NOMO-1 (cell line): ENCODE measurements around the gene RAD50.
A peak's percentile ranks its signal among the peaks of the same experiment; 100 is the strongest.
"Not testable (repeated sequence)": the region's sequence is repeated elsewhere in the genome, so short reads cannot be mapped to it uniquely, and the experiment has no call there.

Experiments
- DNase-seq, 2 experiments: peaks; one replicate each; lab custom pipeline; 2025; ENCODE audit not compliant: unreplicated experiment in 2 of 2; lab: John Stamatoyannopoulos, UW

Gene RAD50

GRCh38 chr5:132556763-132557477 lies at the start of gene RAD50:
TSS of gene RAD50 (plus strand) at chr5:132556977. CDS start at chr5:132557325, 348 bp downstream.
- DNase-seq = peak; percentile 81 to 90

GRCh38 chr5:132510076-132510475 lies 46.7 kb upstream of the RAD50 start:
- no peak for DNase-seq

- not testable (repeated sequence) for DNase-seq
Measured at GRCh38 chr5:132513618-132514336, 43.0 kb upstream of the RAD50 start.

GRCh38 chr5:132522067-132522466 lies 34.7 kb upstream of the RAD50 start:
- DNase-seq = not testable (repeated sequence)

GRCh38 chr5:132524877-132525276 lies 31.9 kb upstream of the RAD50 start:
- DNase-seq = not testable (repeated sequence)

DNA sequence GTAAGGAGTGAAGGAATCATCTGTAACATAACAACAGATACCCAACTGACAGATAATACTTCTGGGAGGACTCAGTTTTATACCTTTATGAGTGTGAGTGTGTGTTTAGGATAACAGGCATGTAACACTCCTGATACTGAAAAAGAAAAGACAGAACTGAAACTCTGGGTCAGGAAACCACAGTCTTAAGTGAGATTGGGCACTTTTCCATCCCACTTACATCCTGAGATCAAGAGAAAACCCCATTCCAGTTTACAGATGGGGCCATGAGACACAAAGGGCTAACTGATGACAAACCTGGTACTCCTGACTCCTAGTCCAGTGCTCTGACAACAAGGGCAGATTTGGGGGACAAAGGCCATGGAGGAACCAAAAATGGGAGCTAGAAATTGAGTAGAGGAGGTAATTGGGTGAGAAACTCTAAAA lies 31.5 kb upstream of the RAD50 start:
- peak in 1 of 2 experiments; percentile 69 for DNase-seq

- DNase-seq = peak; percentile 6 to 35
Measured at GRCh38 chr5:132526290-132526973, 30.3 kb upstream of the RAD50 start.

GRCh38 chr5:132526974-132527564 lies 29.7 kb upstream of the RAD50 start:
- DNase-seq = peak in 1 of 2 experiments; percentile 30

DNA sequence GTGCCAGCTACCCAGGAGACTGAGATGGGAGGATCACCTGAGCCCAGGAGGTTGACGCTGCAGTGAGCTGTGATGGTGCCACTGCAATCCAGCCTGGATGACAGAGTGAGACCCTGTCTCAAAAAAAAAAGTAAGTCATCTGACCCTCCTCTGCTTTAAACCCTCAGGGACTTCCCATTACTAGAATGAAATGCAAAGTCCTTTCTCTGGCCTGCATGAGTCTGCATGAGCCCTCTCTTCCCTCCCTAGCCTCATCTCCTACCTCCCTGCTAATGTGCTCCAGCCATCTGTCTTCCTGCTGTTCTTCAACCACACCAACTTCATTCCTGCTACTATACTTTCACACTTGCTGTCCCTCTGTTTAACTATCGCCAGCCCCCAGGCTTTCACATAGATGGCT lies 28.8 kb upstream of the RAD50 start:
- no peak for DNase-seq

DNA sequence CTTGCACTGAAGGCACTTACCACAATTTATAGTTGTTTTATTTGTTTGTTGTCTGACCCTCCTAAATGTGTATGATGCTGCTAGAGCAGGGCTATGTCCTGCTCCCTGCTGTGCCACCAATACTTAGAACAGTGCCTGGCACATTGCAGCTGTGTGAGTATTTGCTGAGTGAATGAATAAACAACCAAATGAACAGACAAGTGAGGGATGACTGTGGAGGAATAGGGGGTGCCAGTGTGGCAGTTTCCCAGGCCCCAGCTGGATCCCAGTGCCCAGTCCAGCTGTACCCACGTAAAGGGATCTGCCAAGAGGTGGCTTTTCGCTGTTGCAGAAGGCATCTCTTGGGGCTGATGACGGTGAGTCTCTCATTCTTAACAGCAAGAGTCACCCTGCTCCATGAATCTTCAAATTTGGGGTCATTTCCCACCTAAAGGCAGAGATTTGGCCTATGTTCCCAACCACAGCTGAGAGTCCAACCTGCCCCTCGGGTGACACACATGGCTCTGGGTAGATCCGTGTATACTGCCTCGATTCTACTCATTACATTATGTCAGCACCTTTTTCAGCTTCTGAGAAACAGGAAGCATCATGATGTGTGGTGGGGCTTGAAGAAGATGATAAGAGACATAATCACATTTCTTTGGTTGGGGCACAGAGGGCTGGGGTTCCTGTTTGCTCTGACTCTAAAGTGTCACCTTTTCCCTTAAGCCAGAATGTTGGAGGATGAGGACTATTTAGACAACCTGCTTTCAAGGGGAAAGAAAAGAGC lies 27.7 kb upstream of the RAD50 start:
- DNase-seq = no peak

- DNase-seq = no peak
Measured at GRCh38 chr5:132530946-132531345, 25.8 kb upstream of the RAD50 start.

- no peak for DNase-seq
Measured at GRCh38 chr5:132539716-132540115, 17.1 kb upstream of the RAD50 start.

DNA sequence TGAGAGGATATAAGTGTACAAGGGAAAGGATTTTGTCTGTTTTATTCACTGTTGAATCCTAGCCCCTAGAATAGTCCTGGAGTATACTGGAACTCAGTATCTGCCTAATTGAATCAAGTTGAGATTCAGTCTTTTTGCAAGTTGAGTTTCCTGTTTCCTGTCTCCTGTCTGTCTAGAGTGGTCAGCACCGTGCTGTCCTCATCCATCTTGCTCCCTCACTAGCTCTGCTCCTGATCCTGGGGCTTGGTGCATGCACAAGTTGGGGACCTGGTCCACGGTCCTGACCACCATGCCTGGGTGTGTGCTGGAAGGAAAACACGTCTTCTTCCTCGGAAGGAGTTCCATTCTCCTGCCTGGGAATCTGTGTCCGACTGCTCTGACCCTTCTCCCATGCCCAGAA lies 16.6 kb upstream of the RAD50 start:
- no peak for DNase-seq

GRCh38 chr5:132540764-132541163 lies 16.0 kb upstream of the RAD50 start:
- DNase-seq = no peak

- DNase-seq = no peak
Measured at GRCh38 chr5:132543472-132544201, 13.1 kb upstream of the RAD50 start, which contains the start of gene IL5. TSS of gene IL5 (minus strand) at chr5:132543522. CDS start at chr5:132543478, 44 bp downstream.

- no peak for DNase-seq
Measured at GRCh38 chr5:132546108-132546507, 10.7 kb upstream of the RAD50 start.

GRCh38 chr5:132547269-132547668 lies 9.5 kb upstream of the RAD50 start:
- DNase-seq = no peak

- DNase-seq = not testable (repeated sequence)
Measured at GRCh38 chr5:132548834-132549233, 7.9 kb upstream of the RAD50 start.

DNA sequence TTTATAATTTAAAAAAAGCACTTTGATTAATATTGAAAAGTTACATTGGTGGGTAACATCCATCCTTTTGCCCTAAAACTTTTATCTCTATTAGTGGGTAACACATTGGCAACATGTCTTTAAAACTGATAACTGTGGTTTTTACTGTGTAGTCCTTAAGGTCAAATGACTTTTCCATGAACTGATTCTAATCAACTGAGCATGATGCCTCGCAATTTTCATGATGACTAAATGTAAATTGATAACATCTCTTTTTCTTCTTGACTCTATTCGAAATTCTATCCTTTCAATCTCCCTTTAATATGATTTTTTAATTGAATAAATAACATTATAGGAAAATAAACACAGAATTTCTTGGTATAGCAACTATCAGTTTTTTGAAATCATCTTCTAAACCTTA lies 7.2 kb upstream of the RAD50 start:
- DNase-seq = no peak
